NCI-H524 (cell line): Measurements from ENCODE around the gene RRP9.
"Not testable (repeated sequence)": the region's sequence is repeated elsewhere in the genome, so short reads cannot be mapped to it uniquely, and the experiment has no call there.

ENCODE experiments used
- DNase-seq, 2 experiments: peaks; one replicate each; lab custom pipeline; 2025; lab: John Stamatoyannopoulos, UW

RRP9 gene

DNA sequence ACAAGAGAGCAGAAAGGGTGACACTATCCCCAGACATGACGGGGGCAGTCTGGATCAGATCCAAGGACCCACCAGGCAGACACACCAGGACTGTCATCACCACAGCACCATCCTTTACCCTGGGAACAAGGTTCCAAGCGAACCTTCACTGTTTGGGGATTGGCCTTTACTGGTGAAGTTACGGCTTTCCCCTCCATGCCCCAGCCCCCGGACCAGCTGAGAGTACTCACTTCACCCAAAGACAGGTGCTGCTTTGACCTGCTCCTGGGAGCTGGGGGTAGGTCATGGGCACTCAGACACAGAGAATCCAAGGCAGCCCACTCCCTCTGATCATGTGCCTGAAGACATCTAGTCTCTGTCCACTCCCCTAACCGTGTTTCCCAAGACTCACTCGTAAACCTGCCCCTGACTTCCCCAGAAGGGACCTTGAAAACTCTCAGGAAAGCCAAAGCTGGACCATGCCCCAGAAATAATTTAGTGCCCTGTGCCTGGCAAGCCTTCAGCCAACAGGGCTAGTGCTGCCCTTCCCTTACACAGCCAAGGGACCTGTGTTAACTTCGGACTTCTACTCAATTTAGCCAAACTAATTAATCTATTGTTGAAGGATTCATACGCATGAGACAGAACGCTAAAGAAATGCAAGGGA, 2.8 kb downstream of the RRP9 start:
- DNase-seq: no peak

GRCh38 chr3:51937611-51938450, 3.9 kb downstream of the RRP9 start:
- no peak for DNase-seq

GRCh38 chr3:51937014-51937413, 4.7 kb downstream of the RRP9 start:
- DNase-seq: no peak

DNA sequence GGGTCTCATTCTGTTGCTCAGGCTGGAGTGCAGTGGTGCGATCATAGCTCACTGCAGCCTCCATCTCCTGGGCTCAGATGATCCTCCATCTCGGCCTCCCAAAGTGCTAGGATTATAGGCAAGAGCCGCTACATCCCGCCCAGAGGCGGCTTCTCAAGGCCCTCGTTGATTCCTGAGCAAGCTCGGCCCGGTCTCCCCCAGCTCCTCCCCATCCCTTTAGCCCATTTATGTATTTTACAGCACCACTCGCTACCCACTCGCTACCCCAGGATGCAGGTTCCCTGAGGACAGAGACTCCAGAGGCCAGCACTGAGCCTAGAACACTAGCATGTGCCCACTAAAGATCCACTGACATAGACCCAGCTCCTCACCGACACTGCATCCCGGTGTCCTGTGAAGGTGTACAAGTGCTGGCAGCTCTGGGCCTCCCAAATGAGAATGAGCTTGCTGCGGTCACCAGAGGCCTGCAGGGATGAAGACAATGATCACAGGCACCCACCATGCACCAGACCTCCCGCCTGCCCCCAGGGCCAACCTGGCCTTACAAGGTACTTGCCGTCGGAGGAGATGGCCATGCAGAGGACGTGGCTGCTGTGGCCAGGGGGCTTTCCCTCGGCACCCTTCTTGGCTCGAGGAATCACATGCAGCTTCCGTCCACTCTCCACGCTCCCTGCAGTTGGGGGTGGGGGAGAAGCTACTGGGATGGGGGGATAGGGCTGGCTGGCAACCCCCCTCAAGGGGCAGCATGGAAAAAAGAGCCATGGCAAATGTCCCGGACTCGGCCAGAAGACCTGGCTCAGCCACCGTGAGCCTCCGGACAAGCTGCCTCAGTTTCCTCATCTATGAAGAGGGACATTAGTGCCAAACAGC, 5.6 kb downstream of the RRP9 start:
- no peak for DNase-seq

GRCh38 chr3:51934991-51935885, 6.5 kb downstream of the RRP9 start:
- no peak for DNase-seq

DNA sequence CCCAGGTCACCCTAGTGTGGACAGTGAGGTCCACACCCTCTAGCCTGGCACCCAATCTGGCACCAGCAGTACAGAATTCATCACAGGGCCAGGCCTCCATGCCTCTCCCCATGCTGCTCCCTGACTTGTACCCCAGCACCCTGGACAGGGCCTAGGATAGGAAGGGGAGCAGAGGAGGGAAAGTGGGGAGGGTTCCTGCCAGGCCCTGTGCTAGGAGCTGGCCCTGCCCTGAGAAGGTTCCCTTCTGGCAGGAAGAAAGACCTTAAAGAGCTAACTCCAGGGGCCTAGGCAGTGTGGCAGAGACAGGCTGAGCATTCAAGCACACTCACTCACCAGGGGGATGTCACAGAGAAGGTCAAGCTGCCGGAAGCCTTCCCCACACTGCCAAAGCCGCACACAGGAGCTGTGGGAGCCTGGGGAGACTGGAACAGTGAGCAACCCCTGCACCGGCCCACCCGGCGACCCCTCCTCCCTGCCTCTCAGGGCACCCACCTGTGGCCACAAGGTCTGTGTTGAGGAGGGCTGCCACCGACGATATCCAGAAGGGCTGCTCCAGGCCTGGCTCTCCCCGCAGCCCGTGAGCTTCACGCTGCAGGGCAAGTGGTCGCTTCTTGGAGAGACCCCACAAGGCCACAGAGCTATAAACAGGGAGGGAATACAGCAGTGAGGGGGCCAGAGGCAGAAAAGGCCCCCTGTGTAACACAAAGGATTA, 7.4 kb downstream of the RRP9 start:
- DNase-seq: no peak

- DNase-seq: no peak
These were observed 8.1 kb downstream of the RRP9 start for GRCh38 chr3:51933471-51934138.

DNA sequence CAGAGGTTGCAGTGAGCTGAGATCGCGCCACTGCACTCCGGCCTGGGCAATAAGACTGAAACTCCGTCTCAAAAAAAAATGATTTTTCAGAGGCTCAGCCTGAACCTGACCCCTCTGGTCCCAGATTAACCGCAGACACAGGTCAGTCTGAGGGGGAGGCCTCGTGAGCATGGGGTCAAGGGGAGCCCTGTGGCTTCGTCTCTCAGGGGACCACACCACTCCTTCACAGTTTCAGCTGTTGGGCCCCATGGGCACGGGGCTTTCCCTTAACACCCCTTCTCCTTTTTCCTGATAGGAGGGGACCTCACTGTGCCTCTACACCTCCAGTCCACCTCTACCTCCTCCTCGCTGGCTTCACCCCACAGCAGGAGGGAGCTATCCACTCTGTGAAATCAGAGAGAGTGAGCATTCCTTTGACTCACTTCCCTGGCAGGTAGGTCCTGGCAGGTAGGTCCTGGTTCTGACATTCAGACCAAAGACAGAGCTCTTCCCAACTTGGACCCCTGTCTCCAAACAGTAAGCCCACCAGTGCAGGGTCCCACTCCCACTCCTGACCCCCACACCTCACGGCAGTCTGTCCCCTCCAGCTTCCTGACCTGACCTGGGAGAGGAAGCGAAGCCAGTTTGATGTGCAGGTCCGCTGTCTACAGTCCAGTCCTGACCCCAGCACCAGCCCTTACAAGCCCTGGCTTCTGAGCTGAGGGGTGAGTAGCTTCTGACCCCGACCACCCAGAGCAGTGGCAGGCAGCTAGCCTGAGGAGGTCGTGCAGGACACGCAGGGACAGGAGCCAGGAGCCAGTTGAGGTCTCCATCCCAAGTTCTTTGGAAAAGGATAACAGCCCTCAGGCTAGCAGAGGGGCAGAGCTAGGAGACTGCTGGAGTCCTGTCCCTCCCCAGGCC, 9.0 kb downstream of the RRP9 start:
- no peak for DNase-seq

GRCh38 chr3:51931756-51932155, 9.9 kb downstream of the RRP9 start:
- no peak for DNase-seq

- no peak for DNase-seq
These were observed 11.3 kb downstream of the RRP9 start for GRCh38 chr3:51930439-51930838.

GRCh38 chr3:51929420-51930003, 12.2 kb downstream of the RRP9 start:
- DNase-seq: no peak

- not testable (repeated sequence) for DNase-seq
These were observed 12.7 kb downstream of the RRP9 start for GRCh38 chr3:51928981-51929380.

- DNase-seq: no peak
These were observed 13.3 kb downstream of the RRP9 start for GRCh38 chr3:51928438-51928837.

DNA sequence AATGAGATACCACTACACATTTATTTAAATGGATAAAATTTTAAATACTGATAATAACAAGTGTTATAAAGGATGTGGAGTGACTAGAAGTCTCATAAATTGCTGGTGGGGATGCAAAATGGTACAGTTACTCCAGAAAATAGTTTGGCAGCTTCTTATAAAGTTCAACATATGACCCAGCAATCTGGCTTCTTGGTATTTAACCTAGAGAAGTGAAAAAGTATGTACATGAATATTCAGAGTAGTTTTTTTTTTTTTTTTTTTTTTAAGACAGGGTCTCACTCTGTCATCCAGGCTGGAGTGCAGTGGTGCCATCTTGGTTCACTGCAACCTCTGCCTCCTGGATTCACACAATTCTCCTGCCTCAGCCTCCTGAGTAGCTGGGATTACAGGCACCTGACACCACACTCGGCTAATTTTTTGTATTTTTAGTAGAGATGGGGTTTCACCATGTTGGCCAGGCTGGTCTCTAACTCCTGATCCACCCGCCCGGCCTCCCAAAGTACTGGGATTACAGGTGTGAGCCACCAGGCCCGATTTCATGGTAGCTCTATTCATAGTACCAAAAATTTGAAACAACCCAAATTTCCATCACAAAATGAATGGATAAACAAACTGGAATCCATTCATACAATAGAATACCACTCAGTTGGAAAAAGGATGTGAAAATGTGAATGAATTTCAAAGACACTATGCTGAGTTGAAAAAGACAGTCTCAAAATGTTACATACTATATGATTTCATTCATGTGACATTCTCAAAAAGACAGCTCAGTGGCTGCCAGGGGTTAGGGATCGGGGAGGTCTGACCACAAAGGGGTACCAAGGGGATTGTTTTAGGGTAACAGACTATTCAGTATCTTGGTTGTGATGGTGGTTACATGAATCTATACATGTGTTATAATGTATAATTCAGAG, 14.4 kb downstream of the RRP9 start:
- DNase-seq: no peak

GRCh38 chr3:51921081-51921578, 20.6 kb downstream of the RRP9 start:
- DNase-seq: no peak

- DNase-seq: no peak
These were observed 25.3 kb downstream of the RRP9 start for GRCh38 chr3:51916418-51916817.

DNA sequence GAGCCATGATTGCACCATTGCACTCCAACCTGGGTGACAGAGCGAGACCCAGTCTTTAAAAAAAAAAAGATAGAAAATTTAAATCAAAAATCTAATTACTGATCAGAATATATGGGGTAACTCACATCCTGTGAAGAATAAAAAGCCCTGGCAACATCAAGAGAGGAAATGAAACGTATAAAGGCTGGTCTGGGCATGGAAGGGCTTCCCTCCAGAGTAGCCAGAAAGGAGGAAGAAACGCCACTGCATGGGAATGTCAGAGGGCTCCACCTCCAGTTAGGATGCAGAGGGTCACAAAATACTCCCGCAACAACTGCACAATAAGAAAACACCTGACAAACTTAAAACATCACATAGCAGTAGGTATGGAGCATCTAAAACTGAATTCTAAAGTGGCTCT, 33.7 kb downstream of the RRP9 start:
- DNase-seq: no peak
